ENCODE measurements around the gene OR51B5.

Gene OR51B5, protein sequence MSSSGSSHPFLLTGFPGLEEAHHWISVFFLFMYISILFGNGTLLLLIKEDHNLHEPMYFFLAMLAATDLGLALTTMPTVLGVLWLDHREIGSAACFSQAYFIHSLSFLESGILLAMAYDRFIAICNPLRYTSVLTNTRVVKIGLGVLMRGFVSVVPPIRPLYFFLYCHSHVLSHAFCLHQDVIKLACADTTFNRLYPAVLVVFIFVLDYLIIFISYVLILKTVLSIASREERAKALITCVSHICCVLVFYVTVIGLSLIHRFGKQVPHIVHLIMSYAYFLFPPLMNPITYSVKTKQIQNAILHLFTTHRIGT

DNA sequence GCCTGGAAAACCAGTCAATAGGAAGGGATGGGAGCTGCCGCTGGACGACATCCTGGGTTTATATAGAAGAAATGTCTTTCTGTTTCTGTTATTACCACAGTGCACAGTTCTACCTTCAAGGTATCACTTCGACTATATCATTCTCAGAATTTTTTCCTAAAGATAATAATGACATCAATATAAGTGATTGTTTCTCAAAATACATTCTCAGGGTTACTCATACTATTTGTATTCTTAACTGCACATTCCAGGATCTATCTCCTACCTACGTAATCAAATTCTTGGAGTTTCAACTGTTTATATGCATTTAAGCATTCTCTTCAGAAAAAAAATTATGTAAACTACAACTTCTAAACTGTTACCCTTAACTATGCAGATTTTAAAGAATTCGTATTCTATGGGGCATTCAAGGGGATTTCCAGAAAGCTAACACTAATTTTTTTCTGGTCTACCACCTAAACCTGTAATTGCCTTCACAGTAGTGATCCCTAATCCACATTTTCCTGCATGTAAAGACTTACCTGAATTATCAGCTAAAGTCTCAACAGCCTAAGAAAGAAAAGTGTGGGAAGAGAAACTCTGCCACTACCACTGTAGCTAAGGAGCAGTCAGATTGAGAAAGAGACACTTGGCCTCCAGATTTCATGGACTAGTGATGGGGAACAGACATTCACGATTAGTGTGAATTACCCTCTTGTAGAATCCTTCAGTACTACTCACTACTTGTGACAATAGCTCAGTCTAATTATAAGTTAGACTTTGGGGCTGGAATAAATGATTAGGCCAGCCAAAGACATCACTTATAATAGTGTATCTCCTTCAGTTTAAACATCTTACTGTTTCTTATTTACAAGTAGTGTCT lies at the start of gene OR51B5:
OR51B5 (minus strand) TSS at position 51 of the 862 bp plus-strand sequence; CDS start at position 51, 0 bp downstream.
- H3K9me3 Mint-ChIP-seq = no peaks in the 10 kb centered on the region
- no peak within 1 kb of the TSS for H3K4me3 Mint-ChIP-seq
- peaks cover 10% of the 10 kb centered on the region for H3K27me3 Mint-ChIP-seq (ENCODE audit: low read depth, poor library complexity)
- no peak within 1 kb of the TSS for H3K27ac Mint-ChIP-seq
- DNase-seq = no peak
- no peaks in the 10 kb centered on the region for H3K4me1 Mint-ChIP-seq
- H3K36me3 Mint-ChIP-seq (ENCODE audit: low read depth) = no peaks in the 10 kb centered on the region
- TF ChIP-seq, protein P1, sequence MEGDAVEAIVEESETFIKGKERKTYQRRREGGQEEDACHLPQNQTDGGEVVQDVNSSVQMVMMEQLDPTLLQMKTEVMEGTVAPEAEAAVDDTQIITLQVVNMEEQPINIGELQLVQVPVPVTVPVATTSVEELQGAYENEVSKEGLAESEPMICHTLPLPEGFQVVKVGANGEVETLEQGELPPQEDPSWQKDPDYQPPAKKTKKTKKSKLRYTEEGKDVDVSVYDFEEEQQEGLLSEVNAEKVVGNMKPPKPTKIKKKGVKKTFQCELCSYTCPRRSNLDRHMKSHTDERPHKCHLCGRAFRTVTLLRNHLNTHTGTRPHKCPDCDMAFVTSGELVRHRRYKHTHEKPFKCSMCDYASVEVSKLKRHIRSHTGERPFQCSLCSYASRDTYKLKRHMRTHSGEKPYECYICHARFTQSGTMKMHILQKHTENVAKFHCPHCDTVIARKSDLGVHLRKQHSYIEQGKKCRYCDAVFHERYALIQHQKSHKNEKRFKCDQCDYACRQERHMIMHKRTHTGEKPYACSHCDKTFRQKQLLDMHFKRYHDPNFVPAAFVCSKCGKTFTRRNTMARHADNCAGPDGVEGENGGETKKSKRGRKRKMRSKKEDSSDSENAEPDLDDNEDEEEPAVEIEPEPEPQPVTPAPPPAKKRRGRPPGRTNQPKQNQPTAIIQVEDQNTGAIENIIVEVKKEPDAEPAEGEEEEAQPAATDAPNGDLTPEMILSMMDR (IDR thresholded peaks at IDR 0.05) = no peak

DNA sequence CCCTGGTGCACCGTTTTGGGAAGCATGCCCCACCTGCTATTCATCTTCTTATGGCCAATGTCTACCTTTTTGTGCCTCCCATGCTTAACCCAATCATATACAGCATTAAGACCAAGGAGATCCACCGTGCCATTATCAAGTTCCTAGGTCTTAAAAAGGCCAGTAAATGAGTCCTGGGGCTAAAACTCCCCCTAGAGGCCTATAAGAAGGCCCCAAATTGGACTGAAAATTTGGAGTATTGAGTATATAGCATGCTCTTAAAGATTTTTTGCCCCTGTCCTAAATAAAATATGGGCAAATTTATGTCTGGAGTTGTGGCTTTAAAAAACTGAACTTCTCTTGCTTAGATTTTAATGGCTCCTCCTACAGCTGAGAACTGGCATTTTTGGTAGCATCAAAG lies 46.9 kb upstream of the OR51B5 start:
- TF ChIP-seq, protein P1 (IDR thresholded peaks at IDR 0.05) = no peak
- Mint-ChIP-seq H3K4me1 (peaks cover 8% of the 10 kb centered on the region), H3K27ac (no peak overlapping the region), H3K9me3 (no peaks in the 10 kb centered on the region), H3K36me3 (ENCODE audit: low read depth) (no peaks in the 10 kb centered on the region), H3K4me3 (no peak overlapping the region), H3K27me3 (ENCODE audit: low read depth, poor library complexity) (peaks cover 3% of the 10 kb centered on the region)
- DNase-seq = no peak

DNA sequence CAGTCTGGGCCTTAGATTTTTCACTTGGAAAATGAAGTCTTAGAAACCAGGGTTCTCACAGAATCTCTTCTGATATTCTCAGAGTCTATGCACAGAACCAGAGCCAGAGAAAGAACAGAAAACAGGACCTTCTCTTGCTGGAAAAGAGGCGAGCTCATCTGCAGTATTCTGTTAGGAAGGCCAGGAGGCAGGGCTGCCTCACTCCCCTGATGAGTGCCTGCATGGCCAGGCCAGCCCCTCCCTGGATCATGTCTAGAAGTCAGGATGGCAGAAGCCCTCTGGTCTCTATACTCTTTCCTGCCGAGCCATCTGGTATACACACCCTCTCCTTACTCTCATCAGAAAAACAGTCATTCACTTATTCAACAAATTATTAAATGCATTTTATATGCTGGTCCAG lies 41.0 kb upstream of the OR51B5 start:
- peaks cover 8% of the 10 kb centered on the region for H3K4me1 Mint-ChIP-seq
- no peaks in the 10 kb centered on the region for H3K9me3 Mint-ChIP-seq
- DNase-seq = no peak
- TF ChIP-seq, protein P1 (IDR thresholded peaks at IDR 0.05) = no peak
- no peaks in the 10 kb centered on the region for H3K27me3 Mint-ChIP-seq (ENCODE audit: low read depth, poor library complexity)
- H3K27ac Mint-ChIP-seq = no peak overlapping the region
- H3K4me3 Mint-ChIP-seq = no peak overlapping the region
- H3K36me3 Mint-ChIP-seq (ENCODE audit: low read depth) = no peaks in the 10 kb centered on the region

DNA sequence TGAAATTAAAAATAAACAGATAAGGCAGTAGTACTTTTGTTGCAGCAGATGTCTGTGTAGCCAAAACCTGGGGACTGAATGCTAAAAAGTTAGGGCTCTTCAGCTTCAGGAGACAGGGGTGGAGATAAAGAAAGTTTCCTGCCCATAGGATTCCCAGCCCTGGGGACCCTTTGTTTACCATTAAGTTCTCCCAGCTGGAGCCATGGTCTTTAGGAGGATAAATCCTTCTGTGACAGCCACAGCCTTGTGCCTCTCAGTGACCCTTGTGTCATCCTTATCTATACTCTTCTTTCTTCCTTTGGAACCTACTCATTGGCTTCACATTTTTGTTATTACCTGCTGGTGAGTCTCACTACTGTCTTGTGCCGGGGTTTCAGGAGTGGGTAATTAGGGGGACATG lies 40.3 kb upstream of the OR51B5 start, which contains the start of gene OR51M1:
OR51M1 (plus strand) TSS at position 237 of the 400 bp plus-strand sequence. CDS start 5,587 bp downstream, outside the sequence.
- TF ChIP-seq, protein P1 (IDR thresholded peaks at IDR 0.05) = no peak
- H3K4me1 Mint-ChIP-seq = peaks cover 8% of the 10 kb centered on the region
- no peaks in the 10 kb centered on the region for H3K36me3 Mint-ChIP-seq (ENCODE audit: low read depth)
- H3K27me3 Mint-ChIP-seq (ENCODE audit: low read depth, poor library complexity) = no peaks in the 10 kb centered on the region
- no peak within 1 kb of the TSS for H3K27ac Mint-ChIP-seq
- DNase-seq = no peak
- no peak within 1 kb of the TSS for H3K4me3 Mint-ChIP-seq
- no peaks in the 10 kb centered on the region for H3K9me3 Mint-ChIP-seq

DNA sequence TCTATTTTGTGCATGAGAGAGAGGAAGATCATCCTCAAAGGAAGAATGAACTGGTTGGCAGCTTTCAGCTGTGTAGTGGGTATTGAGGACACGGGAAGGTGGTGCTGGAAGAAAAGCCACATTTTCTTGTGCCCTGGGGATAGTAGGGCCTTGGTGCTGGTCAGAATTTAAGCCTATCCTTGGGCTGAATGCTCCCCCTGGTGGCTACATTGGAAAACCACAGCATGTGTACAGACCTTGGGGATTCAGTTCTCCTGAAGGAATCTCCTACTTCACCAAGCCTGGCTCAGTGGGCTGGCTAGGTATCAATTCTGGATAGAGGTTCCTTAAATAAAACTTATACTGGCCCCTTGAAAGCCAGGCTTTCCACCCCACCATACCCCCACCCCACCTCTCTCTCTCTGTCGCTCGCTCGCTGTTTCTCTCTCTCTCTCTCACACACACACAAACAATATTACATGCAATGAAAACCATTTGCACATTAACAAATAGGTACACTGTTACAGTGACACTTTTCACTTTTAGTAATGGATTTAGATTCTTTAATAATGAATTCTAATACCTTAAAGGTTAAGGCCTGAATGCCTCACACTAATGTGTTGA lies 37.5 kb upstream of the OR51B5 start:
- no peaks in the 10 kb centered on the region for H3K36me3 Mint-ChIP-seq (ENCODE audit: low read depth)
- peaks cover 8% of the 10 kb centered on the region for H3K4me1 Mint-ChIP-seq
- TF ChIP-seq, protein P1 (IDR thresholded peaks at IDR 0.05) = peak; percentile 79
- H3K4me3 Mint-ChIP-seq = no peak overlapping the region
- H3K27me3 Mint-ChIP-seq (ENCODE audit: low read depth, poor library complexity) = no peaks in the 10 kb centered on the region
- no peak overlapping the region for H3K27ac Mint-ChIP-seq
- DNase-seq = peak; percentile 66
- H3K9me3 Mint-ChIP-seq = peaks cover 6% of the 10 kb centered on the region

Measured in nephron progenitor cell (in vitro differentiated cells).